ENCODE results near the gene PPAT. TPM values are rescaled to one million over a fixed set of nuclear protein-coding genes. Genes with fewer than 3 reads are reported as not detected.

PPAT gene
- total RNA-seq, 2 experiments from 2014 or later: 36.8 to 48.2 TPM

DNA sequence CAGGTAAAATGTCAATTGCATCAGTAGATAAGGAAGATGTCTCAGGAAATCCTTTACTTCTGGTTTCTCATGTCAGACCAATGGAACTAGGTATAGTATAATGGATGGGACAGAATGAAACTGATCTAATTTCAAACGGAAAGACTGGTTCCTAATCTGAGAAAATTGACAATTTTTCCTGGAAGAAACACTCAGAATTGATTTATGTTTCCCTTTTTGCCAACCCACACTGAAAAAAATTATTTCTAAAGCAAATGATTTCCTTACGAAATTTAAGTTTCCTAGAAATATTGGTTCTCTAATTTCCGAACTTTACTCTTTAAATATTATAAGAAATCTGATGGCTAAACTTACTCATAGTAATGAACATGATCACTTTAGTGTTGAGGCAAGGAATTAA, 19.1 kb downstream of the PPAT start:
- ChIA-PET CTCF (interaction anchor here (1.0 to 1.3 kb wide), 2 partner anchors 9 kb away, joined by 3 to 4 read pairs; no protein-coding TSS in a partner anchor), POLR2A (interaction anchor here (0.6 kb wide), 1 partner anchor 351 kb away, joined by 4 read pairs; no protein-coding TSS in a partner anchor)
- ATAC-seq: no peak
- Mint-ChIP-seq H3K27ac (no peak overlapping the region), H3K4me3 (no peak overlapping the region), H3K27me3 (no peaks in the 10 kb centered on the region), H3K4me1 (peaks cover 11% of the 10 kb centered on the region), H3K9me3 (ENCODE audit: low read depth) (no peaks in the 10 kb centered on the region), H3K36me3 (ENCODE audit: low read depth) (no peaks in the 10 kb centered on the region)
- intact Hi-C loops (cut with DNase I, micrococcal nuclease): no loop called here
- DNase-seq: no peak

DNA sequence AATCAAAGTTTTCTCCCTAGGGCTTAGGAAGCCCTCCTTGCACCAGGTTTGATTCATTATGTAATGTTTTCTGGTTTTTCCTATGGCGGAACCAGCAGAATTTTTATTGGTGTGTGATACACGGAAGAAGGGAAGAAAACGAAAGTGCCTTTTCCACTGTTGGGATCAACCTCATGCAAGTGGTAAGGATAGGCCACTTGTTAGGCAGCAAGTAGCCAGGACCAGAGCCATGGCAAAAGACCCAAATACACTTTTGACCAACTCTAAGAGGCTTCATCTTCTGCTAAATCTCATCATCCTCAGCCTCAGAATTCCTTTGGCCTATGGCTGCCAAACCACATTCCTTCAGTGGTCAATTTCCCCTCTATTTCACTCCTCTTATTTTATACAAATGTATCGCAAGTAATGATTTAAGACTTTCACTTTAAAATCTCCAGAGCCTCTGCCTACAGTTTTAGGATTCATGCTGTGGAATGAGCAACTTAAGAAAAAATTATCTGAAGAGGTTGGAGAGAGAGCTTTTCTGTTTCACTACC, 21.2 kb downstream of the PPAT start:
- Mint-ChIP-seq H3K36me3 (ENCODE audit: low read depth) (no peaks in the 10 kb centered on the region), H3K27ac (no peak overlapping the region), H3K4me1 (peaks cover 21% of the 10 kb centered on the region), H3K4me3 (no peak overlapping the region), H3K27me3 (no peaks in the 10 kb centered on the region), H3K9me3 (ENCODE audit: low read depth) (no peaks in the 10 kb centered on the region)
- ChIA-PET POLR2A (no interaction called here), CTCF (interaction anchor here (1.1 kb wide), 1 partner anchor 10 kb away, joined by 3 read pairs; no protein-coding TSS in a partner anchor)
- no peak for DNase-seq
- intact Hi-C loops (cut with DNase I, micrococcal nuclease): no loop called here
- ATAC-seq: no peak

DNA sequence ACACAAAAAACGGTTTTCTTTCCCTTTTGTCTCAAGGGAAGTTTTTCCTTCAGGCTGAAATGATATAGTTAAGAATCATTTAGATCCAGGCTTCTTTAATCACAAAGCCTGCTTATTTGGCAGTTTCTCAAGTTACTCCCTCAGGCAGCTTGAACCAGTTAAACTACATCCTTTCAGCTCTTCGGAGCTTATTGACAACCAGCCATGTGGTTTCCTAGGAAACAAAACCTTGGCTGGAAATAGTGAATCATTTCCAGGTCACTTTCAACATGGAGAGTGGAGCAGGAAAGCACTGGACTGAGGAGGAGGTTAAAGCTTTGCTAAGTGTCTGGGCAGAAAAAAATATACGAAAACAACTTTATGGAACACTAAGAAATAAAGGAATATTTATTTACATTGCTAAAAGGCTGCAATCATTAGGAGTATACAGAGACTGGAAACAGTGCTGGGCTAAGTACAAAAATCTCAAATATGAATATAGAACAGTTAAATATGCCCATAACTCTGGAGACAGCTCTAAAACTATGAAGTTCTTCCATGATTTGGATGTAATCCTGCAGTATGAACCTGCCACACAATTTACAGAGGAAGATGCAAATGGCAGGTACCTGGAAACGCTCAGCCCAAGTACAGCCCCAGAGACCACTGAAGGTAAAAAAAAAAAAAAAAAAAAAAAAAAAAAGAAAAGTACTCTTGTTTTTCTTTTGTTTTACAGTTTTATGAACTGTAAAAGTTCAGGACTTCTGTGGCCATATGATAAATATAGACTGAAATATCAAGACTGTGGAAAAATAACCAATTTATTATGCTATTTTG, 25.0 kb downstream of the PPAT start:
- intact Hi-C loops (cut with DNase I, micrococcal nuclease): no loop called here
- POLR2A ChIA-PET: no interaction called here
- no peaks in the 10 kb centered on the region for H3K9me3 Mint-ChIP-seq (ENCODE audit: low read depth)

DNA sequence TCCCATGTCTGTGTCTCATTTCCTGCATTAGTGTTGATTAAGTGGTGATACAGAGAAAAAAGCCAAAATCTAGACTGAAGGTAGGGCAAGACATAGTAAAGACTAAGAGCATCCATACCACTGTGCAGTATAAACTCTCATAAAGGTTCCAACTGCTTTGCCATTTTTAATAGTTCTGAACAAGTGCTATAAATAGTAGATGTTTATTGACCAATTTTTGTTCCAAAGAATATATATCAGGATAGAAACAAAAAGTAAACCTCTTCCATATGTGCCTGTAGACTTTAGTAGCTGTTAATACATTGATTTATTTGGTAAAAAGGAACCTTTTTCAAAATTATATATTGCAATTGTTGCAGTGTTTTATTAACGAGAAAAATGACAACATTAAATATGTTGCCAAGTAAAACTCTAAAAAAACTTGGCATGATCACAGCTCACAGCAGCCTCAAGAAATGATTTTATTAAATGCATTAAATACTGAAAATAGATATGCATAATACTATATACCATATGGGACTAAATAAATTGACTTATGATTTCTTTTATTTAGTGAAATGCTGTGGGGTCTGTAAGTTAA, 25.8 kb downstream of the PPAT start:
- peaks cover 20% of the 10 kb centered on the region for H3K36me3 Mint-ChIP-seq (ENCODE audit: low read depth)
- intact Hi-C loops (cut with DNase I, micrococcal nuclease): no loop called here
- H3K27ac Mint-ChIP-seq: no peak overlapping the region
- POLR2A ChIA-PET: no interaction called here
- H3K4me1 Mint-ChIP-seq: peaks cover 23% of the 10 kb centered on the region
- ATAC-seq: no peak
- CTCF ChIA-PET: interaction anchor here (1.5 to 3.1 kb wide), 3 partner anchors 11 to 16 kb away, joined by 3 to 11 read pairs (median 10); no protein-coding TSS in a partner anchor
- DNase-seq: no peak
- no peak overlapping the region for H3K4me3 Mint-ChIP-seq
- H3K9me3 Mint-ChIP-seq (ENCODE audit: low read depth): no peaks in the 10 kb centered on the region
- H3K27me3 Mint-ChIP-seq: no peaks in the 10 kb centered on the region

More for the DNA sequence above, 25.0 kb downstream of the PPAT start:
- CTCF ChIA-PET: interaction anchor here (0.7 to 3.1 kb wide), 4 partner anchors 10 to 26 kb away, joined by 3 to 11 read pairs (median 6); no protein-coding TSS in a partner anchor
- DNase-seq: no peak
- peak overlapping the region; percentile 51 for H3K27ac Mint-ChIP-seq
- peaks cover 16% of the 10 kb centered on the region for H3K36me3 Mint-ChIP-seq (ENCODE audit: low read depth)
- no peaks in the 10 kb centered on the region for H3K27me3 Mint-ChIP-seq
- H3K4me3 Mint-ChIP-seq: no peak overlapping the region
- peak; percentile 84 for ATAC-seq
- H3K4me1 Mint-ChIP-seq: peaks cover 23% of the 10 kb centered on the region

DNA sequence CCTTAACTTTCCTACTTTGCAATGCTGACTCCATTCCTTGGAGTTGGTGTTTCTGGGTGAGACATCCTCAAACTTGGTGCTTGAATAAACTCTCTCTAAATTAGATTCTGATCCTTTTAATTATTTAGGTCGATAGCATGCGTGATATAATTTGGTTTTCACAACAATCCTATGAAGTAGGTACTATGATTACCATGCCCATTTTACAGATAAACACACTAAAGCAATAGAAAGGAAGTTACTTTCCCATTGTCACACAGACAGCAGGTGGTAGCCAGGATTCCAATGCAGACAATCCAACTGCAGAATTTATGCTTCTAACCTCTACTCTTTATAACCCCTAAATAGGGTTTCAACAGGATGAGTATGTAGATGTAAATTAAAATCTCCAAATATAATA, 26.4 kb downstream of the PPAT start:
- H3K4me3 Mint-ChIP-seq: no peak overlapping the region

DNA sequence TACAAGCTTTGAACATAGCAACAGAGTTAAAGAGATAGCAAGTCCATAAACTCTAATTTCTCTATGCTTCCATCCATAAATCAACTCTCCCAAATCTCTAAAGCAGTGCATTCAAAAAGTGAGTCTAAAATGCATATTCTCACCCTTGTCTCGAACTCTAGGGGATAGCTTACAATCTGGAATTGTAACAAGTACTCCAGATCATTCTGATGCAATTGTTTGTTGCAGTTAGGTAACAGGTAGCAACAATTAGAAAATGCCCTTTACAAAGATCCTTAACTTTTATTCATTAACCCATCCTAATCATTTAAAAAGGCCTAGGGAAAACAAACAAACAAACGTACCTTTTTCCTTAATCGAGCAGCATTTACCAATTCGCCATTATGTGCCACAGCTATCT, 29.3 kb downstream of the PPAT start:
- H3K9me3 Mint-ChIP-seq (ENCODE audit: low read depth): no peaks in the 10 kb centered on the region
- ChIA-PET POLR2A (no interaction called here), CTCF (interaction anchor here (0.6 to 1.6 kb wide), 2 partner anchors 39 to 559 kb away, joined by 3 to 4 read pairs; no protein-coding TSS in a partner anchor)
- no peak overlapping the region for H3K4me3 Mint-ChIP-seq
- no peaks in the 10 kb centered on the region for H3K27me3 Mint-ChIP-seq
- DNase-seq (no peak), ATAC-seq (no peak)
- H3K36me3 Mint-ChIP-seq (ENCODE audit: low read depth): peaks cover 25% of the 10 kb centered on the region
- intact Hi-C loops (cut with DNase I, micrococcal nuclease): no loop called here
- H3K4me1 Mint-ChIP-seq: peaks cover 11% of the 10 kb centered on the region
- H3K27ac Mint-ChIP-seq: no peak overlapping the region

More for the DNA sequence above, 26.4 kb downstream of the PPAT start:
- Mint-ChIP-seq H3K27ac (no peak overlapping the region), H3K9me3 (ENCODE audit: low read depth) (no peaks in the 10 kb centered on the region), H3K27me3 (no peaks in the 10 kb centered on the region), H3K36me3 (ENCODE audit: low read depth) (peaks cover 23% of the 10 kb centered on the region), H3K4me1 (peaks cover 23% of the 10 kb centered on the region)
- no peak for ATAC-seq
- ChIA-PET POLR2A (no interaction called here), CTCF (no interaction called here)
- intact Hi-C loops (cut with DNase I, micrococcal nuclease): no loop called here
- no peak for DNase-seq

DNA sequence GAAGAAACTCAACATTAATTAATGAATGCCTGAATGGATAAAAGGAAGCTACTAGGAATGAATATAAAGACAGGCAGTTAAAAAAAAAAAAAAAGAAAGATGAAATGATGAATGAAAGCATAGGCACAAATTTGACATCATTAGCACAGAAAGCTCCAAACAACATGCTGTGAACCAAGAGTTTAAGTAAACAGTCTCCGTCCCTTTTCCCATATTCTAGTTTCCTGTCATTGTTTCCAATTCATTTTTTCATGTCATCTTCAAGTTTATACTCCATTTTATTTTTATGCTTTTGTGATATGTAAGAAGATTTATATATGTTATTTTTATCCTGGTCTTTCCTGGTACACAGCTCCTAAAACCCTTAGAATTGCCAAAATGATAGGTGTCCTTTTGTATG, 30.4 kb downstream of the PPAT start:
- CTCF ChIA-PET: interaction anchor here (0.6 to 1.9 kb wide), 4 partner anchors 20 to 560 kb away, joined by 3 to 7 read pairs (median 4); no protein-coding TSS in a partner anchor
- intact Hi-C loops (cut with DNase I, micrococcal nuclease): no loop called here
- no peak overlapping the region for H3K4me3 Mint-ChIP-seq
- POLR2A ChIA-PET: no interaction called here
- H3K27ac Mint-ChIP-seq: no peak overlapping the region
- peaks cover 5% of the 10 kb centered on the region for H3K4me1 Mint-ChIP-seq
- H3K27me3 Mint-ChIP-seq: no peaks in the 10 kb centered on the region
- peaks cover 31% of the 10 kb centered on the region for H3K36me3 Mint-ChIP-seq (ENCODE audit: low read depth)
- H3K9me3 Mint-ChIP-seq (ENCODE audit: low read depth): no peaks in the 10 kb centered on the region
- ATAC-seq: no peak
- DNase-seq: no peak

DNA sequence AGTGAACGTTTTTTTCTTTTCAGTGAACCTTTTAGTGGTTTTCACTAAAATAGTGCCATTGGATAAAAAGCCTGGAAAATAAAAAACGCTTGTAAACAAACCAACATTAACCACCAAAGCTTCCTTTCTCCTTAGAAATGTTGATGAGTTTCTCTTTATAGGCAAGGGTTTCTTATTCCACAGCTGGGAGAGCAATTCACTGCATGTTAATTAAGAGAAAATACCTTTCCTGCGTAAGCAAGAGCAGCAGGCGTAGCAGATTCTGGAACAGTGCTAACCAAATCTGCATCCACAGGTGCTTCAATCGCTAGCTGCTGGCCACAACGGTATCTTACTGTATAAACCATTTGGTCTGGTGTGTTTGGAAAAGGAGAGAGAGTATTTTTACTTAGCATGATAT, 34.9 kb downstream of the PPAT start:
- DNase-seq (no peak), ATAC-seq (no peak)
- Mint-ChIP-seq H3K4me3 (no peak overlapping the region), H3K4me1 (no peaks in the 10 kb centered on the region), H3K27ac (no peak overlapping the region), H3K9me3 (ENCODE audit: low read depth) (no peaks in the 10 kb centered on the region), H3K36me3 (ENCODE audit: low read depth) (peaks cover 18% of the 10 kb centered on the region), H3K27me3 (no peaks in the 10 kb centered on the region)
- ChIA-PET POLR2A (no interaction called here), CTCF (no interaction called here)
- intact Hi-C loops (cut with DNase I, micrococcal nuclease): no loop called here

DNA sequence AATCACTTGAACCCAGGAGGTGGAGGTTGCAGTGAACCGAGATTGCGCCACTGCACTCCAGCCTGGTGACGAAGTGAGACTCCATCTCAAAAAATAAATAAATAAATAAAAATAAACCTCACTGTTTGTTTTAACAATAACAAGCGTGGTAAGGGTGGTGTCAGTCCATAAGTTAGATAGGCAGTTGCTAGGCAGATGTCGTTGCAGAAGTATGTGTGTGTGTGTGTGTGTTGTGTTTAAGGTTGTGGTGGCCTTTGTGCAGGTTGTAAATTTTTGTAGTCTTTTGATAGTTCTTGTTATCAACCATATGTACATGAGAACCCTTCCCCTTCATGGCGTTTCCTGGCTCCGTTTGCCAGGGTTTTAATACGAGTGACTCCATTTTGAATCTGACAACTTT, 44.1 kb downstream of the PPAT start:
- intact Hi-C loops (cut with DNase I, micrococcal nuclease): no loop called here
- POLR2A ChIA-PET: no interaction called here

DNA sequence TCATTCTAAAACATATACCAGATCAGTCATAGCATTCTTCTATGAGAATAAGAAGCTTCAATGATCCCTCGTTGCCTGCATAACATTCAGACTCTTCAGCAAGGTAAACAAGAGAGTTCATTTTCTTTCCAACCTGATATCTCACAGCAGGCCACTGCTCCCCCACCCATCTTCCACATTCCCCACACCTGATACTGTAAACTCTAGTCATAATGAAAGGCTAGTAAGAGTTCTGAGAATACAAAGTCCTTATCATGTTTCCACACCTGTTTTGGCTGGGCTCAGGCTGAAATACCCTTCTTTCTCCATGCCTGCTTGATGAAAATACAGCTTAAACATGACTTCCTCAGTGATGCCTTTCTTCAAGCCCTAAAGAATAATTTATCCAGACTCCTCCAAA, 45.9 kb downstream of the PPAT start:
- H3K4me1 Mint-ChIP-seq: peaks cover 26% of the 10 kb centered on the region
- peaks cover 6% of the 10 kb centered on the region for H3K36me3 Mint-ChIP-seq (ENCODE audit: low read depth)
- peak overlapping the region; percentile 16 for H3K27ac Mint-ChIP-seq
- DNase-seq (peak; percentile 8), ATAC-seq (no peak)
- intact Hi-C loops (cut with DNase I, micrococcal nuclease): loop anchor here in 1 of 2 experiments (5.0 kb wide), 2 partner anchors 442 to 588 kb away; partner anchors contain the start of genes CEP135, NOA1 and POLR2B
- no peaks in the 10 kb centered on the region for H3K9me3 Mint-ChIP-seq (ENCODE audit: low read depth)
- ChIA-PET CTCF (interaction anchor here (1.6 kb wide), 1 partner anchor 36 kb away, joined by 4 read pairs; no protein-coding TSS in a partner anchor), POLR2A (no interaction called here)
- no peak overlapping the region for H3K4me3 Mint-ChIP-seq
- H3K27me3 Mint-ChIP-seq: no peaks in the 10 kb centered on the region

More for the DNA sequence above, 44.1 kb downstream of the PPAT start:
- H3K36me3 Mint-ChIP-seq (ENCODE audit: low read depth): peaks cover 12% of the 10 kb centered on the region
- ATAC-seq (no peak), DNase-seq (no peak)
- H3K27me3 Mint-ChIP-seq: no peaks in the 10 kb centered on the region
- no peak overlapping the region for H3K27ac Mint-ChIP-seq
- H3K4me1 Mint-ChIP-seq: peaks cover 22% of the 10 kb centered on the region
- no peak overlapping the region for H3K4me3 Mint-ChIP-seq
- no peaks in the 10 kb centered on the region for H3K9me3 Mint-ChIP-seq (ENCODE audit: low read depth)
- CTCF ChIA-PET: no interaction called here

DNA sequence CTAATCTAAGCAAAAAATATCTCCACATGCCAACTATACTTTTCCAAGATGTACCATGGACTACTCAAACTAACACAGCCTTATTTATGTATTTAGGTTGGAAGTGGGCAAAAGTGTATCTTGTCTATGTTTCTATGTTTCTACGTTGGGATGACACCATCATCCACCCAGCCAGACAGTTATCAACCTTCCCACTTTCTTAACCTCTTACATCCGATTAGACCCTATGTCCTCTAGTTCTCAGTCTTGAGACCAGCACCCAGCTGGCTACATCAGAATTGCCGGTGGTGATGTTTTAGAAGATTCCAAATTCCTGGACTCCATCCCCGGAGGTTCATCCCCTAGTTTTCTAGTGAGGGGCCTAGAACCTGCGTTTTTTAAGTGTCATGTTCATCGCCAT, 47.1 kb downstream of the PPAT start:
- CTCF ChIA-PET: interaction anchor here (1.7 to 2.4 kb wide), 2 partner anchors 8 to 47 kb away, joined by 7 to 29 read pairs; partner anchors contain the start of genes PAICS and PPAT
- no peak for DNase-seq
- Mint-ChIP-seq H3K36me3 (ENCODE audit: low read depth) (peaks cover 6% of the 10 kb centered on the region), H3K27me3 (no peaks in the 10 kb centered on the region), H3K9me3 (ENCODE audit: low read depth) (no peaks in the 10 kb centered on the region), H3K27ac (peak overlapping the region; percentile 100), H3K4me3 (peak overlapping the region; percentile 98), H3K4me1 (peaks cover 31% of the 10 kb centered on the region)
- intact Hi-C loops (cut with DNase I, micrococcal nuclease): loop anchor here in 1 of 2 experiments (5.0 kb wide), 2 partner anchors 441 to 589 kb away; partner anchors contain the start of genes CEP135, NOA1 and POLR2B
- ATAC-seq: no peak
- POLR2A ChIA-PET: interaction anchor here (1.8 to 2.0 kb wide), 2 partner anchors 47 to 440 kb away, joined by 20 to 51 read pairs; partner anchors contain the start of genes CEP135, PAICS and PPAT

All from activated CD4-positive, alpha-beta T cell treated with anti-CD3 and anti-CD28 coated beads for 36 hours (primary cell).